RWPE1 (cell line): ENCODE measurements around the gene DMD.

ENCODE experiments used
- CTCF ChIA-PET: fragments of 350-600 bp; sonication (Branson Sonifier 250); formaldehyde crosslinking; extraction: SDS; loops from one replicate; lab custom pipeline; 2021; lab: Yijun Ruan, JAX
- POLR2A ChIA-PET: fragments of 400-600 bp; formaldehyde crosslinking; extraction: SDS; loops from one replicate; lab custom pipeline; 2020; ENCODE audit warnings: antibody characterized with exemption; ENCODE audit not compliant: low non-redundant PET; lab: Yijun Ruan, JAX
- DNase-seq: peaks from one replicate; pipeline ENCODE4 v3.0.0; 2012; ENCODE audit warnings: low spot score
- H3K27ac ChIP-seq: fragments of 450-650 bp; 2 replicates; pipeline ENCODE4 v1.5.1; 2017
- TF ChIP-seq, protein P1 (sequence below): fragments of 450-650 bp; conservative IDR thresholded peaks from 2 replicates; pipeline ENCODE4 v1.5.1; 2017; ENCODE audit warnings: low read depth, mild to moderate bottlenecking

The DMD gene

DNA sequence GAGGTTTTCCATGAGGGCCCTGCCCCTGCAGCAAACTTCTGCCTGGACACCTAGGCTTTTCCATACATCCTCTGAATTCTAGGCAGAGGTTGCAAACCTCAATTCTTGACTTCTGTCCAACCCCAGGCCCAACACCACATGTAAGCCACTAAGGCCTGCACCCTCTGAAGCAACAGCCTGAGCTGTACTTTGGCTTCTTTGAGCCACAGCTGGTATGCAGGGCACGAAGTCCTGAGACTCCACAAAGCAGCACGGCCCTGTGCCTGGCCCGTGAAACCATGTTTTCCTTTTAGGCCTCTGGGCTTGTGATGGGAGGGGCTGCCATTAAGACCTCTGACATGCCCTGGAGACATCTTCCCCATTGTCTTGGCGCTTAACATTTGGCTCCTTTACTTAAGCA is 1411.1 kb downstream of the DMD start:
- no peak for DNase-seq
- ChIA-PET CTCF (no interaction called here), POLR2A (no interaction called here)
- TF ChIP-seq, protein P1, sequence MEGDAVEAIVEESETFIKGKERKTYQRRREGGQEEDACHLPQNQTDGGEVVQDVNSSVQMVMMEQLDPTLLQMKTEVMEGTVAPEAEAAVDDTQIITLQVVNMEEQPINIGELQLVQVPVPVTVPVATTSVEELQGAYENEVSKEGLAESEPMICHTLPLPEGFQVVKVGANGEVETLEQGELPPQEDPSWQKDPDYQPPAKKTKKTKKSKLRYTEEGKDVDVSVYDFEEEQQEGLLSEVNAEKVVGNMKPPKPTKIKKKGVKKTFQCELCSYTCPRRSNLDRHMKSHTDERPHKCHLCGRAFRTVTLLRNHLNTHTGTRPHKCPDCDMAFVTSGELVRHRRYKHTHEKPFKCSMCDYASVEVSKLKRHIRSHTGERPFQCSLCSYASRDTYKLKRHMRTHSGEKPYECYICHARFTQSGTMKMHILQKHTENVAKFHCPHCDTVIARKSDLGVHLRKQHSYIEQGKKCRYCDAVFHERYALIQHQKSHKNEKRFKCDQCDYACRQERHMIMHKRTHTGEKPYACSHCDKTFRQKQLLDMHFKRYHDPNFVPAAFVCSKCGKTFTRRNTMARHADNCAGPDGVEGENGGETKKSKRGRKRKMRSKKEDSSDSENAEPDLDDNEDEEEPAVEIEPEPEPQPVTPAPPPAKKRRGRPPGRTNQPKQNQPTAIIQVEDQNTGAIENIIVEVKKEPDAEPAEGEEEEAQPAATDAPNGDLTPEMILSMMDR = no peak
- H3K27ac ChIP-seq = no peak overlapping the region

DNA sequence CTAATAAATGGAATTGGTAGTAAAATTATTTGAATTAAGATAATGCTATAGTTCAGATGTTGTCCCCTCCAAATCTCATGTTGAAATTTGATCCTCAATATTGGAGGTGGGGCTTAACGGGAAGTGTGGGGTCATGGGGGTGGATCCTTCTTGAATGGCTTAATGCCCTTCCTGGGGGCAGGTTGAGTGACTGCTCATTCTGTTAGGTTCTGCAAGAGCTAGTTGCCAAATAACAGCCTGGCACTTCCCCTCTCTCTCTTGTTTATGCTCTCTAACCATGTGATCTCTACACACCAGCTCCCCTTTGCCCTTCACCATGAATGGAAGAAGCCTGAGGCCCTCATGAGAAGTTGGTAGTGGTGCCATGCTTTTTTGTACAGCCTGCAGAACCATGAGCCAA is 1414.7 kb downstream of the DMD start:
- POLR2A ChIA-PET = no interaction called here

DNA sequence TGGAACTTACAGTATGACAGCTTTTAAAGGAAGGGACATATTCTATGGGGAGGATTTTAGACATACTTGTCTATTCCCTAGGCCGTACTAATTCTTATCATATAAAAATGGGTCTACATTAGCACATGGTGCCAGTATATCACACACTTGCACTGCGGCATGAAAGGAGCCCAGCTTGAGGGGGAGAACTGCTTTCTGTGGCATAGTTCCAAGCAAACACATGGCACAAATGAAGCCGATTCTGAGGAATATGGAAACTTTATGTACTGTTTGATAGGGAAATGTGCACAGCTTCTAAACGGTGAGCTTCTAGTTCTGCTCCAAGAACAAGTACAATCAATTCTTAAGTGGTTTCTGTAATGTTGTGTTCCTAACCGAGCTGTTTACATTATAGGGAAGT is 1463.9 kb downstream of the DMD start:
- no peak for DNase-seq
- POLR2A ChIA-PET = no interaction called here
- CTCF ChIA-PET = no interaction called here

More for the DNA sequence above, 1414.7 kb downstream of the DMD start:
- CTCF ChIA-PET = no interaction called here
- DNase-seq = no peak
- no peak overlapping the region for H3K27ac ChIP-seq
- TF ChIP-seq, protein P1 = no peak

DNA sequence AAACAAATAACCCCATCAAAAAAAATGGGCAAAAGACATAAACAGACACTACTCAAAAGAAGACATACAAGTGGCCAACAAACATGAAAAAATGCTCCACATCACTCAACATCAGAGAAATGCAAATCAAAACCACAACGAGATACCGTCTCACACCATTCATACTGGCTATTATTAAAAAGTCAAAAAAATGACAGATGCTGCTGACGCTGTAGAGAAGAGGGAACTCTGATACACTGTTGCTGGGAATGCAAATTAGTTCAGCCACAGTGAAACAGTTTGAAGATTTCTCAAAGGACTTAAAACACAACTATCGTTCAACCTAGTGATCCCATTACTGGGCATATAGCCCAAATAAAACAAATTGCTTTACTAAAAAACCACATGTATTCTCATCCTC is 1468.3 kb downstream of the DMD start:
- no peak for DNase-seq
- TF ChIP-seq, protein P1 = no peak
- CTCF ChIA-PET = no interaction called here
- POLR2A ChIA-PET = no interaction called here
- H3K27ac ChIP-seq = no peak overlapping the region

More for the DNA sequence above, 1463.9 kb downstream of the DMD start:
- TF ChIP-seq, protein P1 = no peak
- no peak overlapping the region for H3K27ac ChIP-seq

DNA sequence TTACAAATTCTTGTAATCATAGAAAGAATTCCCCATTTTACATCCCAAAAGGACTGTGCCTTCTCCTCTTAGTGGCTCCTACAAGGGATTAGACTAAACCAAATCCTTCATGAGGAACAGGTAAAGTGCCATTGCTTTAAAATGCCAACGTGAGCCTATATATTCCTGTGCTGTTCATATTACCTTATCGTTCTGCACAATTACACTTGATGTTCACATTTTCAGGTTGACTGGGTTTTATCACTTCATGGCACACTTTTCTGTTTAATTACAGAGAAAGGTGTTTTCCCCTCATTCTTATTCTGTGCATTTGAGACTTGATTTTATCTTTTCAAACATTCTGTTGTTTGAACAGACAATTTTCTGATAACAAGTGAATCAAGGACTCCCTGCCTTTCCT is 1493.9 kb downstream of the DMD start:
- POLR2A ChIA-PET = no interaction called here
- no peak for DNase-seq
- TF ChIP-seq, protein P1 = no peak
- no peak overlapping the region for H3K27ac ChIP-seq
- CTCF ChIA-PET = no interaction called here

DNA sequence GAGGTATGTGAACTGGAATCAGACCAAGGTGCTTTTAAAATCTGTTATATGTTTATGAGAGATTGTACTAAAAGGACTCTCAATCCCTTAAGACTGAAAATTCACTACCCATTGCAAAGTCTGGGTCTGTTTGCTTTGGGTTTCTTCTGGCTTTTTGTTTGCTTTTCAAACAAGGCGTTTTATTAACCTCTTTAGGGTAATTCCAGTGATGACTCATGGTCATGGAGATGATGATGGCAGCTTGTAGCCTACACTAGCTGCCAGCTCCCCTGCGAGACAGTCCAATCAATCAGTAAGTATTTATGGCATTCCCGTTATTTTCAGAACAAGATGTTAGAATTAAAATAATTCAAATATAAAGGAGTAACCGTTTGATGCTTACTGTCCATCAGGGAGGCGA is 1495.7 kb downstream of the DMD start:
- H3K27ac ChIP-seq = no peak overlapping the region
- TF ChIP-seq, protein P1 = no peak
- DNase-seq = no peak
- ChIA-PET CTCF (no interaction called here), POLR2A (no interaction called here)

DNA sequence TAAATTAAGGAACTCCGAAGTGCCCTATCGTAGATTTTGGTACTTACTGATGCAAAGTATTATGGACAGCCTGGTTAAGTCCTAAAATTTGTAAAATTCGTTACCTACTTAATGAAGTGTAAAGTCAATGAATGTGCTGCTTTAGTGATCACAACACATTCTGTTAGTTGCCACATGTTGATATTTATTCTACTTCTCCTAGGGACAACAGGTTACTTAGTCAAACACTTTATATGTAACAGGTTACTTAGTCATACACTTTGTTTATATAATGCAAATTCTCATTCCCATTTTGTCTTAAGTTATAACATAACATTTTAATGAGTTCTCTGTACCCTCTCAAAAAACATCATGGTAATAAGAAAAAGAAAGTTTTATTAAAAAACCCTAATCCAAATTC is 1496.6 kb downstream of the DMD start:
- ChIA-PET CTCF (no interaction called here), POLR2A (no interaction called here)

More for the DNA sequence above, 1496.6 kb downstream of the DMD start:
- TF ChIP-seq, protein P1 = no peak
- no peak for DNase-seq
- no peak overlapping the region for H3K27ac ChIP-seq
